HS-5 (cell line): ENCODE measurements around the gene KRT86.

Experiments used
- DNase-seq: peaks from one replicate; pipeline ENCODE4 v3.0.0-alpha.2; 2012; ENCODE audit warnings: low read depth

The KRT86 gene

GRCh38 chr12:52274521-52275120, at the start of gene KRT86:
TSS of gene KRT86 (plus strand) at chr12:52274645. CDS start at chr12:52301917, 27,272 bp downstream.
- no peak for DNase-seq

- DNase-seq = no peak
These were observed 48.7 kb upstream of the KRT86 start for GRCh38 chr12:52225752-52226151.

- no peak for DNase-seq
These were observed 48.0 kb upstream of the KRT86 start for GRCh38 chr12:52226446-52226845.

- DNase-seq = no peak
These were observed 46.8 kb upstream of the KRT86 start for GRCh38 chr12:52227606-52228166.

GRCh38 chr12:52228366-52228765, 46.1 kb upstream of the KRT86 start:
- no peak for DNase-seq

- no peak for DNase-seq
These were observed 45.5 kb upstream of the KRT86 start for GRCh38 chr12:52228931-52229330.

- DNase-seq = no peak
These were observed 44.6 kb upstream of the KRT86 start for GRCh38 chr12:52229836-52230343.

GRCh38 chr12:52230364-52231281, 43.8 kb upstream of the KRT86 start:
- DNase-seq = peak; percentile 80

GRCh38 chr12:52231305-52232202, 42.9 kb upstream of the KRT86 start:
- no peak for DNase-seq

- no peak for DNase-seq
These were observed 42.2 kb upstream of the KRT86 start for GRCh38 chr12:52232203-52232673.

GRCh38 chr12:52232674-52233461, 41.6 kb upstream of the KRT86 start, which contains the start of gene KRT7:
TSS of gene KRT7 (plus strand) at chr12:52233243. CDS start at chr12:52233297, 54 bp downstream.
- no peak for DNase-seq

GRCh38 chr12:52233462-52234207, 40.8 kb upstream of the KRT86 start:
- DNase-seq = no peak

GRCh38 chr12:52234223-52234810, 40.1 kb upstream of the KRT86 start:
- no peak for DNase-seq

- DNase-seq = no peak
These were observed 39.3 kb upstream of the KRT86 start for GRCh38 chr12:52235001-52235764.

- DNase-seq = no peak
These were observed 38.6 kb upstream of the KRT86 start for GRCh38 chr12:52235822-52236361.

- no peak for DNase-seq
These were observed 37.9 kb upstream of the KRT86 start for GRCh38 chr12:52236386-52237050.

- no peak for DNase-seq
These were observed 36.1 kb upstream of the KRT86 start for GRCh38 chr12:52238207-52238840.
